Erythroblast (primary cell): ENCODE results near the gene MRC1.

Source experiments
- DNase-seq, 2 experiments: peaks; one replicate each; lab custom pipeline; 2025; lab: John Stamatoyannopoulos, UW
- GATA1 ChIP-seq: IDR thresholded peaks from 2 replicates; pipeline ENCODE4 v1.6.1; 2011; ENCODE audit warnings: low read depth, mild to moderate bottlenecking, control low read depth, low read length, moderate library complexity
- POLR2A ChIP-seq: IDR thresholded peaks from 2 replicates; pipeline ENCODE4 v1.6.1; 2011; ENCODE audit warnings: mild to moderate bottlenecking, low read length

The MRC1 gene

GRCh38 chr10:17808971-17809841, at the start of gene MRC1:
Gene MRC1, plus strand, starts transcription at chr10:17809348. Its CDS starts 118 bp downstream, at chr10:17809466.
- TF ChIP-seq GATA1 = no peak
- no peak for TF ChIP-seq POLR2A
- no peak for DNase-seq

DNA sequence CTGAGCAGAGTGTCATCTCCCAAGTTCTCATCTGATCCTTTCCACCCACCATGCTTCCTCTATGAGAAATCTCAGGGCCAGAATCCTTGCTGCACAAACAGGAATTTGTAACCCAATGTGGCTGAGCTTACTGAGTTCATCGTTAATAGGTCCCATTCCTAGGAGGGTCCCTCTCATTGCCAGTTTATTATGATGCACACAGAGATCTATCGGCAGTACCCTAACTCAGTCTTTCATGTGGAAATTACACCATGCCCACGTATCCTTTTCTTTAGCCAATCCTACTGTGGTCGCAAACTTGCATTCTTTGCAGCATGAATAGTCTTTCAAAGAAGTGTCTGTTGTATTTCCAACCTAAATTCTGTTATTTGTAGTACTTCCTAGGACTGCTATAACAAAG, 45.0 kb upstream of the MRC1 start:
- no peak for DNase-seq
- no peak for TF ChIP-seq GATA1
- no peak for TF ChIP-seq POLR2A

- TF ChIP-seq POLR2A = no peak
- TF ChIP-seq GATA1 = no peak
- DNase-seq = no peak
Measured at GRCh38 chr10:17765602-17766001, 43.5 kb upstream of the MRC1 start.

GRCh38 chr10:17766731-17767130, 42.4 kb upstream of the MRC1 start:
- DNase-seq = no peak
- TF ChIP-seq GATA1 (no peak), POLR2A (no peak)

GRCh38 chr10:17768496-17768895, 40.7 kb upstream of the MRC1 start:
- TF ChIP-seq GATA1 (no peak), POLR2A (no peak)
- no peak for DNase-seq

GRCh38 chr10:17768957-17769356, 40.2 kb upstream of the MRC1 start:
- DNase-seq = no peak
- TF ChIP-seq GATA1 (no peak), POLR2A (no peak)

DNA sequence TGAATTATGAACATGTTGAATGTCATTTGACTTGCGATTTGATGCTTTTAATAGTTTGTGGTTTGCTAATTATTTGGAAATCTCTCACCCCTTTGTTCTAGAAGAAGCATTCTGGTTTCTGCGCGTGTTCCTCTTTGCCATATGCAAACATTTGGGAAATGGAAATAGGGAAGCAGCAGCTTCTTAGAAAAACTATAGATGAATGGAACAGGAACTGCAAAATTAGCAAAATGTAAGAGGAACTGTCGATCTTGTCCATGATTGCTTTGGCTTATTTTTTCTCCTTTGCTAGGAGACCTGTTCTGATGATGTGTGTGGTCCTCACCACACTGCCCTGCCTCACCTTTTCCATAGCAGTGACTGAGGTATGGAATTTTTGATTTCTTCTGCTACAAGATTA, 38.1 kb upstream of the MRC1 start:
- no peak for DNase-seq

GRCh38 chr10:17779784-17780183, 29.4 kb upstream of the MRC1 start:
- TF ChIP-seq GATA1 = no peak
- TF ChIP-seq POLR2A = no peak
- no peak for DNase-seq

More for the DNA sequence above, 38.1 kb upstream of the MRC1 start:
- TF ChIP-seq POLR2A (no peak), GATA1 (no peak)

- no peak for DNase-seq
- TF ChIP-seq POLR2A = no peak
- TF ChIP-seq GATA1 = no peak
Measured at GRCh38 chr10:17780727-17781126, 28.4 kb upstream of the MRC1 start.

DNA sequence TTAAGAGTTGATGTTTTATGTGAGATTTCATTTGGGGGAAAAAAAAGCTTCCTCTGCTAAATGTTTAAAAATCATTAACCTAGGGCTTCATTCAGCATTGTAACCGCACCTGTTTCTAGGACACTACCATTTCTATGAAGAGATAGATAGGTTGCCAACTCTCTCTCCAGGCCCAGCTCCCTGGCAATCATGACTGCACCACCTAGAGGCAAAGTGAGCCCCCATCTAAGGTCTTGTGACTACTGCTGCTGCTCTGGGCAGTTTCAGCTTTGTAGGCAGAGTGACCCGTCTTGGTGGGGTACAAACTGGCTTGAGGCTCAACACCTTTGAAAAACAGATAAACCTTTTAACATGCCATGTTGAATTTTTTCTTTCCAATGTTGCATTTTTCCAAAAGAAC, 27.3 kb upstream of the MRC1 start:
- TF ChIP-seq POLR2A (no peak), GATA1 (no peak)
- peak; percentile 7 to 16 for DNase-seq

GRCh38 chr10:17782921-17783665, 26.1 kb upstream of the MRC1 start:
- no peak for DNase-seq
- no peak for TF ChIP-seq GATA1
- TF ChIP-seq POLR2A = no peak

DNA sequence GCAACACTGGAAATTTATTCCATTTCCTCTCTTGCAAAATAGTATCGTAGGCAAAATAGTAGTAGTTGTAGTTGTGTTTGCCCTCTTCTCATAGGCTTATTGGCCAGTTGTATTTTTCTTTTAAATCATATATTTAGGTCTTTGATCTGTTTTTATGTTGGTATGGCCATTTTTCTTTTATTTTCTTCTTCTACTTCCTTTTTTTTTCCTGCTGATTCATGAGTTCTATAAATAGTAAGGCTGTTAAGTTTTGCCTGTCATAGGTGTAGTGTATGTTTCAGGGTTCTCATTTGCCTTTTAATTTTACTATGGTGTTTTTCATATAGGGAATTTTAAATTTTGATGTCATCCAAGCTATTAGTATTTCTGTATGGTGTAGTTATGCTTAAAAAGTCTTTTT, 25.4 kb upstream of the MRC1 start:
- DNase-seq = no peak
- TF ChIP-seq GATA1 = no peak
- no peak for TF ChIP-seq POLR2A

DNA sequence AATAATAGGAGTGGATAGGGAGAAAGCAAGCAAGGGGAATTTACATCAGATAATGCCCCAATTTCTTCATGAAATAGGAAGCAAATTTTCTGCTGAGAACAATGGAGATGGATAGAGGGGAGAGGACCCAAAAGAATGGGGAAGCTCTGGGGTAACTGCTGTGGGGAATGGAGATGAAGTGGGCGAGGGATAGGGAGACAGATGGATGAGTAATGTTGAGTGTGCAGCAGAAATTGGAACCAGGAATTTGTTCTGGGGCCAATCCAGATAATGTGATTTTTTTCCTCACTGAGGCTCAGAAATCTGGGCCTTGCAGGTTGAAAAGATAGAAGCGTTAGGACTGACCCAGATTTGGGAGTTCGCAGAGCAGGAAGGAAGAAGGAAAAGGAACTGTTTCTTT, 24.5 kb upstream of the MRC1 start:
- no peak for DNase-seq
- TF ChIP-seq GATA1 = no peak
- TF ChIP-seq POLR2A = no peak

- DNase-seq = no peak
- no peak for TF ChIP-seq GATA1
Measured at GRCh38 chr10:17785276-17785930, 23.7 kb upstream of the MRC1 start.
